H1 (cell line): ENCODE results near the gene SOSTDC1. TPM values are rescaled to one million over a fixed set of nuclear protein-coding genes. Genes with fewer than 3 reads are reported as not detected.

Experiments used
- CTCF ChIA-PET: fragments of 300-600 bp; sonication (Branson Sonifier 250); formaldehyde crosslinking; loops from one replicate; lab custom pipeline; 2021; ENCODE audit not compliant: partially characterized antibody; lab: Charles Lee
- POLR2A ChIA-PET: fragments of 300-600 bp; sonication (Branson Sonifier 250); formaldehyde crosslinking; loops from one replicate; lab custom pipeline; 2021; ENCODE audit warnings: inconsistent platforms; ENCODE audit not compliant: partially characterized antibody; lab: Charles Lee
- DNase-seq, 2 experiments: peaks; one replicate each; pipeline versions ENCODE4 v3.0.0 to v3.0.0-alpha.2; 2010 to 2022; ENCODE audit warnings: low spot score in 2 of 2, low read depth in 1 of 2, mixed read lengths in 1 of 2
- FAIRE-seq: peaks from 2 replicates; lab custom pipeline; 2011; peaks lifted over from hg19 to GRCh38; lab: Jason Lieb, UNC
- H2AFZ ChIP-seq: 2 replicates; pipeline ENCODE4 v1.8.1; 2012; ENCODE audit warnings: low read length, inconsistent platforms
- H2AK5ac ChIP-seq: 2 replicates; pipeline ENCODE4 v1.6.1; 2013; ENCODE audit warnings: low read depth, low read length
- H2BK120ac ChIP-seq: replicated peaks from 2 replicates; pipeline ENCODE3; 2013; ENCODE audit warnings: low read depth, low read length, inconsistent platforms
- H2BK12ac ChIP-seq: 2 replicates; pipeline ENCODE4 v1.6.1; 2013; ENCODE audit warnings: low read depth, low read length
- H2BK15ac ChIP-seq: 2 replicates; pipeline ENCODE4 v1.6.1; 2013; ENCODE audit warnings: low read length
- H2BK20ac ChIP-seq: 2 replicates; pipeline ENCODE4 v1.6.1; 2013; ENCODE audit warnings: low read length
- H2BK5ac ChIP-seq: 2 replicates; pipeline ENCODE4 v1.6.1; 2013; ENCODE audit warnings: low read depth, low read length
- H3K14ac ChIP-seq: 2 replicates; pipeline ENCODE4 v1.6.1; 2013; ENCODE audit warnings: inconsistent platforms; ENCODE audit not compliant: insufficient read length
- H3K18ac ChIP-seq: 2 replicates; pipeline ENCODE4 v1.6.1; 2013; ENCODE audit warnings: low read length; ENCODE audit errors: extremely low read depth
- H3K23ac ChIP-seq: 2 replicates; pipeline ENCODE4 v1.6.1; 2013; ENCODE audit warnings: inconsistent platforms; ENCODE audit not compliant: insufficient read length
- H3K23me2 ChIP-seq: 2 replicates; pipeline ENCODE4 v1.6.1; 2013; ENCODE audit warnings: low read depth, low read length
- H3K27ac ChIP-seq: 2 replicates; pipeline ENCODE4 v1.6.1; 2011; ENCODE audit warnings: low read depth, low read length, inconsistent platforms
- H3K27me3 ChIP-seq, 4 experiments: replicated peaks in 1 of 4; 1 replicate in 1 of 4; 2 replicates in 3 of 4; pipeline versions ENCODE4 v1.6.1 to v1.8.1; 2011 to 2013; ENCODE audit warnings: low read length in 3 of 4, mild to moderate bottlenecking in 3 of 4, inconsistent platforms in 2 of 4, mixed read lengths in 2 of 4, moderate library complexity in 1 of 4; ENCODE audit not compliant: control insufficient read depth in 3 of 4, insufficient read depth in 3 of 4; ENCODE audit errors: extremely low read depth in 1 of 4
- H3K36me3 ChIP-seq, 4 experiments: 2 replicates each; pipeline versions ENCODE4 v1.6.1 to v1.8.1; 2011 to 2013; ENCODE audit warnings: mild to moderate bottlenecking in 4 of 4, low read length in 3 of 4, moderate library complexity in 2 of 4, control low read depth in 1 of 4, inconsistent platforms in 1 of 4; ENCODE audit not compliant: insufficient read depth in 4 of 4, control insufficient read depth in 2 of 4
- H3K4ac ChIP-seq: replicated peaks from 2 replicates; pipeline ENCODE3; 2013; ENCODE audit warnings: low read length, low read depth, mixed read lengths, inconsistent platforms; ENCODE audit not compliant: insufficient read length
- H3K4me1 ChIP-seq, 4 experiments: replicated peaks in 1 of 4; 1 replicate in 1 of 4; 2 replicates in 3 of 4; pipeline versions ENCODE4 v1.6.1 to v1.8.1; 2011 to 2013; ENCODE audit warnings: low read length in 3 of 4, inconsistent platforms in 2 of 4, mixed read lengths in 1 of 4; ENCODE audit not compliant: insufficient read depth in 4 of 4, control insufficient read depth in 3 of 4
- H3K4me2 ChIP-seq, 2 experiments: 2 replicates each; pipeline versions ENCODE4 v1.6.1 to v1.8.1; 2011 to 2013; ENCODE audit warnings: low read depth in 2 of 2, low read length in 2 of 2, control low read depth in 1 of 2, inconsistent platforms in 1 of 2, mild to moderate bottlenecking in 1 of 2; ENCODE audit not compliant: insufficient read depth in 1 of 2
- H3K4me3 ChIP-seq, 4 experiments: fragments of 200-600, 300-600 bp in 1 of 4; sonication (generic), shearing (Covaris generic), sonication (Bioruptor Twin) in 1 of 4; 2 replicates each; pipeline versions ENCODE4 v1.5.1 to v1.8.1; 2011 to 2016; ENCODE audit warnings: low read length in 4 of 4, low read depth in 3 of 4, control low read depth in 2 of 4, inconsistent platforms in 2 of 4, mild to moderate bottlenecking in 2 of 4, mixed read lengths in 1 of 4, moderate library complexity in 1 of 4; ENCODE audit not compliant: insufficient read depth in 2 of 4; ENCODE audit errors: extremely low read depth in 1 of 4
- H3K56ac ChIP-seq: replicated peaks from 2 replicates; pipeline ENCODE3; 2013; ENCODE audit warnings: low read depth, mild to moderate bottlenecking, mixed read lengths, low read length, inconsistent platforms; ENCODE audit not compliant: insufficient read length
- H3K79me1 ChIP-seq: 2 replicates; pipeline ENCODE4 v1.6.1; 2013; ENCODE audit warnings: low read depth, low read length, control low read depth
- H3K79me2 ChIP-seq, 2 experiments: 2 replicates each; pipeline versions ENCODE4 v1.6.1 to v1.8.1; 2012 to 2013; ENCODE audit warnings: low read length in 2 of 2, mild to moderate bottlenecking in 2 of 2, inconsistent platforms in 1 of 2; ENCODE audit not compliant: insufficient read depth in 2 of 2, control insufficient read depth in 1 of 2
- H3K9ac ChIP-seq, 4 experiments: replicated peaks in 1 of 4; 1 replicate in 1 of 4; 2 replicates in 3 of 4; pipeline versions ENCODE4 v1.6.1 to v1.8.1; 2011 to 2013; ENCODE audit warnings: low read depth in 3 of 4, low read length in 3 of 4, control low read depth in 2 of 4, mild to moderate bottlenecking in 2 of 4, moderate library complexity in 2 of 4, inconsistent platforms in 1 of 4; ENCODE audit errors: extremely low read depth in 1 of 4
- H3K9me3 ChIP-seq, 2 experiments: 2 replicates each; pipeline versions ENCODE4 v1.6.1 to v1.8.1; 2012 to 2013; ENCODE audit warnings: mild to moderate bottlenecking in 2 of 2, moderate library complexity in 2 of 2, control low read depth in 1 of 2, inconsistent platforms in 1 of 2, low read depth in 1 of 2, low read length in 1 of 2, mixed read lengths in 1 of 2; ENCODE audit not compliant: insufficient read depth in 2 of 2
- H4K20me1 ChIP-seq, 2 experiments: replicated peaks in 1 of 2; 2 replicates each; pipeline versions ENCODE3 to v1.8.1; 2011 to 2013; ENCODE audit warnings: inconsistent platforms in 2 of 2, low read length in 2 of 2, mild to moderate bottlenecking in 1 of 2; ENCODE audit not compliant: insufficient read depth in 2 of 2, control insufficient read depth in 1 of 2
- H4K5ac ChIP-seq: 2 replicates; pipeline ENCODE4 v1.6.1; 2013; ENCODE audit warnings: low read length, low read depth, mixed read lengths, inconsistent platforms; ENCODE audit not compliant: insufficient read length
- H4K8ac ChIP-seq: 2 replicates; pipeline ENCODE4 v1.8.0; 2013; ENCODE audit warnings: mild to moderate bottlenecking, moderate library complexity, low read length, inconsistent platforms; ENCODE audit not compliant: insufficient read depth; ENCODE audit errors: extremely low read depth
- H4K91ac ChIP-seq: replicated peaks from 2 replicates; pipeline ENCODE3; 2013; ENCODE audit warnings: low read length, mixed read lengths, inconsistent platforms; ENCODE audit not compliant: insufficient read length
- ASH2L ChIP-seq: fragments of 200-600, 300-600 bp; sonication (generic); IDR thresholded peaks from one replicate; pipeline ENCODE4 v1.7.1; 2017; ENCODE audit warnings: low read length
- BCL11A ChIP-seq, 2 experiments: IDR thresholded peaks; one replicate each; pipeline ENCODE4 v1.6.1; 2011; ENCODE audit warnings: low read depth in 2 of 2, low read length in 2 of 2, mild to moderate bottlenecking in 2 of 2
- CHD2 ChIP-seq: IDR thresholded peaks from 2 replicates; pipeline ENCODE4 v1.6.1; 2012; ENCODE audit warnings: low read length, improper control_type of control experiment
- KDM1A ChIP-seq: fragments of 200-600, 300-600 bp; sonication (generic); IDR thresholded peaks from 2 replicates; pipeline ENCODE4 v1.7.1; 2016; ENCODE audit warnings: mild to moderate bottlenecking, low read length, borderline replicate concordance
- KDM4A ChIP-seq: IDR thresholded peaks from one replicate; pipeline ENCODE4 v1.7.1; 2012; ENCODE audit warnings: low read depth, mild to moderate bottlenecking, moderate library complexity, low read length, inconsistent platforms; ENCODE audit not compliant: severe bottlenecking
- PHF8 ChIP-seq: fragments of 200-600 bp; sonication (generic); conservative IDR thresholded peaks from 2 replicates; pipeline ENCODE4 v1.7.1; 2012; ENCODE audit warnings: low read depth, mild to moderate bottlenecking, inconsistent platforms, low read length, moderate library complexity
- SIN3A ChIP-seq, 2 experiments: IDR thresholded peaks in 1 of 2; conservative IDR thresholded peaks in 1 of 2; 2 replicates each; pipeline ENCODE4 v1.6.1; 2011 to 2012; ENCODE audit warnings: low read length in 2 of 2, improper control_type of control experiment in 1 of 2, low read depth in 1 of 2, mild to moderate bottlenecking in 1 of 2
- SIRT6 ChIP-seq: IDR thresholded peaks from one replicate; pipeline ENCODE4 v1.7.1; 2012; ENCODE audit warnings: low read length, inconsistent platforms
- SP1 ChIP-seq: IDR thresholded peaks from 2 replicates; pipeline ENCODE4 v1.6.1; 2011; ENCODE audit warnings: low read depth, low read length
- SP4 ChIP-seq: IDR thresholded peaks from 2 replicates; pipeline ENCODE4 v1.6.1; 2012; ENCODE audit warnings: low read length, inconsistent platforms
- TBP ChIP-seq: IDR thresholded peaks from 2 replicates; pipeline ENCODE4 v1.6.1; 2011; ENCODE audit warnings: low read depth, low read length, improper control_type of control experiment
- WGBS, 2 experiments: shearing (Covaris generic) in 1 of 2; methylation state at CpG; one replicate each; pipeline versions ENCODE4 v1.1.6 to v1.1.7; 2013 to 2015; ENCODE audit warnings: low lambda C conversion rate in 2 of 2, mixed read lengths in 2 of 2, inconsistent platforms in 1 of 2, low coverage in 1 of 2, missing lambda C conversion rate in 1 of 2; ENCODE audit not compliant: insufficient replicate concordance in 2 of 2, insufficient coverage in 1 of 2, insufficient read length in 1 of 2; ENCODE audit errors: extremely low coverage in 1 of 2, missing lambda C conversion rate in 1 of 2; 5-methylcytosine and 5-hydroxymethylcytosine counted together
- polyA plus RNA-seq, 7 experiments: library from polyadenylated mRNA; depleted of rRNA in 3 of 7; stranded (reverse) in 5 of 7; unstranded in 2 of 7; fragments of >200 nt in 5 of 7; fragments of 200-250 nt in 2 of 7; gene quantifications; 1 replicate in 5 of 7; 2 replicates in 1 of 7; 4 replicates in 1 of 7; pipeline versions ENCODE4 v1.2.1 to v1.2.3, GENCODE V29; 2011 to 2013; ENCODE audit warnings: missing spikeins in 2 of 7, mixed read lengths in 2 of 7
- total RNA-seq: library from RNA; stranded (reverse); fragmentation: NEBNext Ultra II Directional; extraction: Animal tissue kit (Norgen Biotek cat#: 25700); gene quantifications from 2 replicates; pipeline ENCODE4 v1.2.1, GENCODE V29; 2021

SOSTDC1 gene
- total and polyA plus RNA-seq, 2 of the 8 experiments (the other 6 are each of a cell fraction or from before 2014, with no cell fraction given): 0.35 to 0.79 TPM

- no peak overlapping the region for H3K27ac ChIP-seq
- FAIRE-seq: peak; percentile 48
- peak overlapping the region; percentile 76 to 88 for H3K4me2 ChIP-seq
- H2AK5ac ChIP-seq: no peak overlapping the region
- DNase-seq: peak; percentile 47 to 80
- H3K36me3 ChIP-seq: no peaks in the 10 kb centered on the region
- H4K5ac ChIP-seq: peak overlapping the region; percentile 3
- H4K8ac ChIP-seq: peak overlapping the region; percentile 84
- peaks cover 15% of the 10 kb centered on the region for H3K23me2 ChIP-seq
- H3K79me1 ChIP-seq: no peaks in the 10 kb centered on the region
- H3K9me3 ChIP-seq: no peaks in the 10 kb centered on the region
- H2BK12ac ChIP-seq: no peak overlapping the region; the same call in 1 of the 2 replicates
- H3K23ac ChIP-seq: no peak overlapping the region
- no peak overlapping the region for H3K4ac ChIP-seq
- WGBS, 2 experiments: 2% methylated on average over 29 of the region's 56 CpGs; no CpG with 5 or more reads in 1 of the 2 experiments
- CTCF ChIA-PET: interaction anchor here (0.6 to 6.6 kb wide), 5 partner anchors 10 to 506 kb away, joined by 3 to 40 read pairs (median 4); no protein-coding TSS in a partner anchor
- H2AFZ ChIP-seq: peak overlapping the region; percentile 97
- H4K91ac ChIP-seq: no peak overlapping the region
- H3K4me1 ChIP-seq: peaks cover 0 to 5% (median 2%) of the 10 kb centered on the region in 4 experiments; a peak in 1 of 7 replicates
- H2BK120ac ChIP-seq: no peak overlapping the region
- POLR2A ChIA-PET: interaction anchor here (0.9 to 1.9 kb wide), 4 partner anchors 12 to 144 kb away, joined by 3 to 5 read pairs (median 4); no protein-coding TSS in a partner anchor
- peaks cover 0 to 10% (median 4%) of the 10 kb centered on the region in 4 experiments; a peak in 3 of 7 replicates for H3K27me3 ChIP-seq
- H3K14ac ChIP-seq: no peak overlapping the region
- no peak overlapping the region for H2BK20ac ChIP-seq
- no peaks in the 10 kb centered on the region for H4K20me1 ChIP-seq
- H2BK15ac ChIP-seq: no peak overlapping the region
- peak overlapping the region; percentile 48 for H3K56ac ChIP-seq
- no peak overlapping the region for H2BK5ac ChIP-seq
- peak overlapping the region; percentile 33; the same call in 1 of the 2 replicates for H3K18ac ChIP-seq
- H3K79me2 ChIP-seq: no peaks in the 10 kb centered on the region
- H3K4me3 ChIP-seq: peak overlapping the region; percentile 55 to 81 (median 72)
- peak overlapping the region; percentile 62 to 76 (median 69) for H3K9ac ChIP-seq
- TF ChIP-seq KDM1A (peak; percentile 64; the same call in 1 of the 2 replicates), CHD2 (peak; percentile 83), SP4 (no peak), ASH2L (peak; percentile 97), SP1 (no peak), BCL11A (IDR thresholded peaks at IDR 0.05; ENCODE audit: low read depth in 2 of 2, low read length in 2 of 2) (no peak), TBP (peak; percentile 62; the same call in 1 of the 2 replicates), KDM4A (peak; percentile 92), SIRT6 (no peak), SIN3A (conservative IDR thresholded peaks at IDR 0.05 in 1 of 2, IDR thresholded peaks at IDR 0.05 in 1 of 2; ENCODE audit: low read depth in 1 of 2, low read length in 2 of 2) (peak in 1 of 2 experiments; percentile 24; a peak in 1 of 4 replicates), PHF8 (peak; percentile 58)
Measured at GRCh38 chr7:16420649-16421332, 44.7 kb downstream of the SOSTDC1 start.
